Measurements from ENCODE around the gene KRT7.

Gene KRT7

DNA sequence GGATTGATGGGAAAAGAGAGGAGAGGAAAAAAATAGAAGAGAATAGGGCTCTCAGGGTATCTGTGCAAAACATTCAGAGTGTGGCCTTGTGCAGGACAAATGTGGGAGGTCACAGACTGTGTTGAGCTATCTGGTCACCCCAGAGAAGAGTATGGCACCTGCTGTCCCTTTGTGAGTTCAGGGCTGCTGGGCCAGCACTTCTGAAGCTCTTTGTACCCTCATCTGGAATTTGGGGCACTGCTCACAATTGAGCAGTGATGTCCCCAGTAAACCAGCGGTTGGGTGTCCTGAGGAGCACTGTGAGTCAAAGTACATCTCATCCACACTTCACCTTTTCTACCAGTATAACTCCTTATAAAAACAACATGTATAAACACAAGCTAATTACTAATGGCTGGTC, 60.9 kb downstream of the KRT7 start:
- DNase-seq (ENCODE audit: low read depth), result no peak
- TF ChIP-seq, protein P1, sequence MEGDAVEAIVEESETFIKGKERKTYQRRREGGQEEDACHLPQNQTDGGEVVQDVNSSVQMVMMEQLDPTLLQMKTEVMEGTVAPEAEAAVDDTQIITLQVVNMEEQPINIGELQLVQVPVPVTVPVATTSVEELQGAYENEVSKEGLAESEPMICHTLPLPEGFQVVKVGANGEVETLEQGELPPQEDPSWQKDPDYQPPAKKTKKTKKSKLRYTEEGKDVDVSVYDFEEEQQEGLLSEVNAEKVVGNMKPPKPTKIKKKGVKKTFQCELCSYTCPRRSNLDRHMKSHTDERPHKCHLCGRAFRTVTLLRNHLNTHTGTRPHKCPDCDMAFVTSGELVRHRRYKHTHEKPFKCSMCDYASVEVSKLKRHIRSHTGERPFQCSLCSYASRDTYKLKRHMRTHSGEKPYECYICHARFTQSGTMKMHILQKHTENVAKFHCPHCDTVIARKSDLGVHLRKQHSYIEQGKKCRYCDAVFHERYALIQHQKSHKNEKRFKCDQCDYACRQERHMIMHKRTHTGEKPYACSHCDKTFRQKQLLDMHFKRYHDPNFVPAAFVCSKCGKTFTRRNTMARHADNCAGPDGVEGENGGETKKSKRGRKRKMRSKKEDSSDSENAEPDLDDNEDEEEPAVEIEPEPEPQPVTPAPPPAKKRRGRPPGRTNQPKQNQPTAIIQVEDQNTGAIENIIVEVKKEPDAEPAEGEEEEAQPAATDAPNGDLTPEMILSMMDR (IDR thresholded peaks at IDR 0.05; ENCODE audit: insufficient read depth, low read depth, low read length, missing control alignments), result no peak
- H3K4me3 ChIP-seq (ENCODE audit: low read length), result no peak overlapping the region

DNA sequence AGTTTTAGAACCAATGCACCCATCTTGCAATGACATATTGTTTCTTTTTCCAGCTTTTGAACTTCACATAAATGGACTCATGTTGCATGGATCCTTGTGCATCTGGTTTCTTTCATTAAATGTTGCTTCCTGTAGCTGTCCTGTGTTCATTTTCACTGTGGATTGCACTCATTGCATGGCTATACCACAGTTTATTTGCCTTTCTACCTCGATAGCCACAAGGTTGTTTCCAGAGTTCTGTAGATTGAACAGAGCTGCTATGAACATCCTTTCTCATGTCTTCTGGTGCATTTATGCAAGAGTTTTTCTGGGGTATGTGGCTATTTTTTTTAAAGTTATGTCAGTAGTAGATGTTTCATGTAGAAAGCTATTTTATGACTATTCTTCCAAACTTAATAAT, 61.8 kb downstream of the KRT7 start:
- DNase-seq (ENCODE audit: low read depth), result no peak
- no peak overlapping the region for H3K4me3 ChIP-seq (ENCODE audit: low read length)
- TF ChIP-seq, protein P1 (IDR thresholded peaks at IDR 0.05; ENCODE audit: insufficient read depth, low read depth, low read length, missing control alignments), result no peak

DNA sequence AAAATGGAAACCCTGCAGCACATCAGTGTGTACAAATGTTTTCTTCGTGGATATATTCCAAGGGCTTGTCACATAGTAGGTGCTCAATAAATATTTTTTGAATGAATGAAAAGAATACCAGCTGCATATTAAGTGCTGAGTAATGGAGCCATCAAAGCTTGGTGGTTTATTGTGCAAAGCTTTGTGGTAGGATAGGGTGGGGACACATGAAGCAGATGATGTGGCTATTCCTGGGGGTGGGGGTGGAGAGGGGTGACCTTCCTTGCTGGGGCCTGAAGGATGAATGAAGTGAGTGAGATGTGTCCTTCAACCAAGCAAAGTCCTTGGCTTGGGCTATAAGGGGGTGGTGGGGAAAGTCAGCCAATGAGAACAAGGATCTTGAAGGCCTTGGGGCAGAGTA, 62.6 kb downstream of the KRT7 start:
- H3K4me3 ChIP-seq (ENCODE audit: low read length), result no peak overlapping the region
- DNase-seq (ENCODE audit: low read depth), result no peak
- TF ChIP-seq, protein P1 (IDR thresholded peaks at IDR 0.05; ENCODE audit: insufficient read depth, low read depth, low read length, missing control alignments), result no peak

DNA sequence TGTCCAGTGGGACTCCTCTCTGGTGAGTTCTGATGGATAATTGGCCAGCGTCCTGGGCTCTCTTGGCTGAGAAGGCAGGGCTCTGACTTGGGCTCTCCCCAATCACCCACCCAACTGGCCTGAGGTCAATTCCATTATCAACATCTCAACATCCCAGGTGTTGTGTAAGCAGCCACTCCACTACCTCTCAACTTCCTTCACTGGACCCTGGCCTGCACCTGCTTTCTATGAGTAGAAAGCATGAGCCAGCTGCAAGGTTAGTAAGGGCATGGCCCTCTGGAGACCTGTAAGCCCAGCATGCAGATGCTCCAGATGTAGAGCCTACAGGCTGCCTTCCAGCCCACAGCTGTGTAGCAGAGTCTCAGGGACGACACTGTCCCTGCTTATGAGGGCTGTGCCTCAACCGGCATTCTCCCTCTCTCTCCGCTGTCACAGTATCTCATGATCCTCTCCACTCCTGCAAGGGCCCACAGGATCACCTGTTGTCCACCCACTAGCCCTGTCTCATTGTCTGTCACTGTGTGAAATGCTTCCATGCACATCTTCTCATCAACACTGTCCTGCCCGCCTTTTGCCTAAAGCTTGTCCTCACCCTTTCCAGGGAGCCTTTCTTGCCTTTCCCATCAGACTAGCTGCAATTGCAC, 63.7 kb downstream of the KRT7 start:
- TF ChIP-seq, protein P1 (IDR thresholded peaks at IDR 0.05; ENCODE audit: insufficient read depth, low read depth, low read length, missing control alignments), result no peak
- no peak overlapping the region for H3K4me3 ChIP-seq (ENCODE audit: low read length)
- DNase-seq (ENCODE audit: low read depth), result no peak
